ENCODE results near the gene C2orf72. TPM values are rescaled to one million over a fixed set of nuclear protein-coding genes. Genes with fewer than 3 reads are reported as not detected.

C2orf72 gene
- total RNA-seq (108 and 112 TPM in 2 replicates), polyA plus RNA-seq (64.1 and 86.9 TPM in 2 replicates)

GRCh38 chr2:231037202-231037730 is at the start of gene C2orf72:
Gene C2orf72, plus strand, starts transcription at chr2:231037523. Its CDS starts 43 bp downstream, at chr2:231037566.
- WGBS (ENCODE audit: low lambda C conversion rate, missing lambda C conversion rate), result 2% methylated on average over 40 of the region's 61 CpGs
- Histone ChIP-seq H3K4me2 (peak within 1 kb of the TSS; percentile 83), H2AFZ (peak within 1 kb of the TSS; percentile 60), H3K9me2 (replicated peaks; ENCODE audit: insufficient read depth) (no peaks in the 10 kb centered on the region), H3K79me2 (peaks cover 40% of the 10 kb centered on the region), H4K20me1 (ENCODE audit: insufficient read depth, poor library complexity, severe bottlenecking) (peaks cover 7% of the 10 kb centered on the region), H3K27me3 (peaks cover 6% of the 10 kb centered on the region), H3K27ac (peak within 1 kb of the TSS; percentile 62), H3K9me3 (ENCODE audit: low read depth) (no peaks in the 10 kb centered on the region), H3K4me1 (ENCODE audit: insufficient read depth) (peaks cover 28% of the 10 kb centered on the region), H3K4me3 (peak within 1 kb of the TSS; percentile 58), H3K36me3 (replicated peaks; ENCODE audit: insufficient read depth, low read depth) (no peaks in the 10 kb centered on the region)
- TF ChIP-seq EZH2 (IDR thresholded peaks at IDR 0.05; ENCODE audit: borderline replicate concordance), result no peak
- TF ChIP-seq EZH2phosphoT487 (IDR thresholded peaks at IDR 0.05; ENCODE audit: low read depth, severe bottlenecking, unreplicated experiment), result no peak
- TF ChIP-seq CTCF (IDR thresholded peaks at IDR 0.05; ENCODE audit: poor library complexity), result no peak
- peak; percentile 71 for DNase-seq (ENCODE audit: low spot score)

GRCh38 chr2:230989731-230990130 is 47.6 kb upstream of the C2orf72 start:
- 93% methylated on average over 21 of the region's 21 CpGs for WGBS (ENCODE audit: low lambda C conversion rate, missing lambda C conversion rate)
- Histone ChIP-seq H3K36me3 (replicated peaks; ENCODE audit: insufficient read depth, low read depth) (no peaks in the 10 kb centered on the region), H3K4me1 (ENCODE audit: insufficient read depth) (no peaks in the 10 kb centered on the region), H2AFZ (no peak overlapping the region), H3K9me2 (replicated peaks; ENCODE audit: insufficient read depth) (no peaks in the 10 kb centered on the region), H3K27ac (no peak overlapping the region), H3K79me2 (no peaks in the 10 kb centered on the region), H3K4me3 (no peak overlapping the region), H4K20me1 (ENCODE audit: insufficient read depth, poor library complexity, severe bottlenecking) (no peaks in the 10 kb centered on the region), H3K9me3 (ENCODE audit: low read depth) (no peaks in the 10 kb centered on the region), H3K27me3 (no peaks in the 10 kb centered on the region), H3K4me2 (no peak overlapping the region)
- no peak for DNase-seq (ENCODE audit: low spot score)
- TF ChIP-seq EZH2 (IDR thresholded peaks at IDR 0.05; ENCODE audit: borderline replicate concordance), result no peak
- TF ChIP-seq CTCF (IDR thresholded peaks at IDR 0.05; ENCODE audit: poor library complexity), result no peak
- TF ChIP-seq EZH2phosphoT487 (IDR thresholded peaks at IDR 0.05; ENCODE audit: low read depth, severe bottlenecking, unreplicated experiment), result no peak

GRCh38 chr2:230990131-230990898 is 47.0 kb upstream of the C2orf72 start:
- no peaks in the 10 kb centered on the region for H3K9me2 ChIP-seq (replicated peaks; ENCODE audit: insufficient read depth)
- H3K36me3 ChIP-seq (replicated peaks; ENCODE audit: insufficient read depth, low read depth), result no peaks in the 10 kb centered on the region
- 98% methylated on average over 57 of the region's 70 CpGs for WGBS (ENCODE audit: low lambda C conversion rate, missing lambda C conversion rate)
- DNase-seq (ENCODE audit: low spot score), result no peak
- H3K4me3 ChIP-seq, result no peak overlapping the region
- no peaks in the 10 kb centered on the region for H3K4me1 ChIP-seq (ENCODE audit: insufficient read depth)
- H3K27ac ChIP-seq, result no peak overlapping the region
- H2AFZ ChIP-seq, result no peak overlapping the region
- no peaks in the 10 kb centered on the region for H3K79me2 ChIP-seq
- no peak overlapping the region for H3K4me2 ChIP-seq
- H3K9me3 ChIP-seq (ENCODE audit: low read depth), result no peaks in the 10 kb centered on the region
- no peaks in the 10 kb centered on the region for H4K20me1 ChIP-seq (ENCODE audit: insufficient read depth, poor library complexity, severe bottlenecking)
- H3K27me3 ChIP-seq, result no peaks in the 10 kb centered on the region
- TF ChIP-seq CTCF (IDR thresholded peaks at IDR 0.05; ENCODE audit: poor library complexity) (no peak), EZH2 (IDR thresholded peaks at IDR 0.05; ENCODE audit: borderline replicate concordance) (no peak), EZH2phosphoT487 (IDR thresholded peaks at IDR 0.05; ENCODE audit: low read depth, severe bottlenecking, unreplicated experiment) (no peak)
